ENCODE results near the gene SAP30. TPM values are rescaled to one million over a fixed set of nuclear protein-coding genes. Genes with fewer than 3 reads are reported as not detected.

The SAP30 gene
- total and polyA plus RNA-seq, 2 of the 4 experiments (the other 2 are of a cell fraction): 3.8 to 11.7 TPM

DNA sequence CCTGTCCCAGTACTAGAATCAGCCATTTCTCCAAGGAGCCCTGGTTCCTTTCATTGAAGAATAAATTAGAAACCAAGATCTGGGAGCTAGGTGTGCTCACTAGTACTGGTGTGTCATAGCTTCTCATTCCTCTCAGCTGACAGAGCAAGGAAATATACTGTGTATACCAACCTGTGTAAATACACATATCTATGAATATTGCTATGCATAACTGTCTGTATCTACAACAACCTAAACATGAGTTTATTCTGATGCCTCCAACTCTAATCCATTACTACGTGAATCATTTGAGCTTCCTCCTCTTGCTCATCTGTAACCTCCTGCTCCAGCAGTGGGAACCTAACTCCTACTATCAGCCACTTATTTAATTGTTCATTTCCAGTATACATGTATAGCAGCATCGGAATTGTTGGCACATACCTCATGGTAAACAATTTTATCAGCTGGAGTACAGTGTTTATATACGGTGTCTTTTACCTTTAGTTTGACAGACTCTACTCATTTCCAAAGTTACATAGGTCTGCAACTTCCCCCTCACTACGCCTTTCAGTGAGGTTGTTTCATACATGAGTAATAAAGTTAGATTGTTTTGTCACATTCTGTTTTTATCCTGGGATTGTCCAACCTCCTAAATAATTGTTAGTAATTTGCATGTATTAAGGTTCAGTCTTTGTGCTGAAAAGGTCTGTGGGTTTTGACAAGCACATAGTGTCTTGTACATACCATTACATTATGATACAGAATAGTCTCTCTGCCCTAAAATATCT is 35.3 kb downstream of the SAP30 start:
- H3K27me3 ChIP-seq (ENCODE audit: control insufficient read depth, insufficient read depth, low read length): no peaks in the 10 kb centered on the region
- no peak overlapping the region for H3K27ac ChIP-seq (ENCODE audit: insufficient read depth, low read length)
- dilution Hi-C loops (cut with HindIII; ENCODE audit: low sequenced_read_pairs, unreplicated experiment): no loop called here
- no peak overlapping the region for H2BK5ac ChIP-seq (ENCODE audit: low read depth, low read length, poor library complexity, severe bottlenecking)
- intact Hi-C loops (cut with micrococcal nuclease): no loop called here
- H3K9ac ChIP-seq (ENCODE audit: low read depth, low read length): no peak overlapping the region
- H4K91ac ChIP-seq (ENCODE audit: insufficient read depth, low read depth, low read length): no peak overlapping the region
- H2AK5ac ChIP-seq (ENCODE audit: low read depth, low read length): no peak overlapping the region
- H3K23ac ChIP-seq (ENCODE audit: low read depth, low read length): no peak overlapping the region
- ATAC-seq (ENCODE audit: low read depth) (no peak), DNase-seq (no peak)
- POLR2A ChIA-PET (ENCODE audit: unreplicated experiment): no interaction called here
- CTCF ChIA-PET: interaction anchor here (0.5 kb wide), 1 partner anchor 29 kb away, joined by 4 read pairs; no protein-coding TSS in a partner anchor
- BruUV-seq (replicated peaks): no TSS peak
- no peaks in the 10 kb centered on the region for H3K4me1 ChIP-seq (ENCODE audit: control insufficient read depth, insufficient read depth, low read length)
- H2AK9ac ChIP-seq (replicated peaks; ENCODE audit: low read depth, low read length, poor library complexity): no peak overlapping the region
- H3K14ac ChIP-seq (replicated peaks; ENCODE audit: low read depth, low read length): no peak overlapping the region
- no peak overlapping the region for H3K4me3 ChIP-seq (ENCODE audit: insufficient read depth, low read depth, low read length)
- H4K8ac ChIP-seq (ENCODE audit: low read depth in 2 of 2, low read length in 2 of 2): no peak overlapping the region
- H2BK120ac ChIP-seq (ENCODE audit: low read depth, low read length): no peak overlapping the region
- no peak overlapping the region for H2BK15ac ChIP-seq (ENCODE audit: low read depth, low read length)
- H3K9me3 ChIP-seq (ENCODE audit: control insufficient read depth, insufficient read depth, low read length): no peaks in the 10 kb centered on the region
- H3K79me1 ChIP-seq (ENCODE audit: low read depth in 1 of 2, low read length in 2 of 2): no peaks in the 10 kb centered on the region
- H3K4me2 ChIP-seq (ENCODE audit: low read depth, low read length): no peak overlapping the region
- no peaks in the 10 kb centered on the region for H4K20me1 ChIP-seq (ENCODE audit: insufficient read depth, low read length)
- H3K56ac ChIP-seq (ENCODE audit: extremely low read depth, insufficient read depth, low read length): no peak overlapping the region
- no peak overlapping the region for H2AFZ ChIP-seq (replicated peaks; ENCODE audit: low read length, poor library complexity)
- no peak for TF ChIP-seq MAFK (IDR thresholded peaks at IDR 0.05; ENCODE audit: low read depth, low read length)
- TF ChIP-seq SMC3 (IDR thresholded peaks at IDR 0.05; ENCODE audit: low read depth, low read length): no peak
- TF ChIP-seq RFX5 (IDR thresholded peaks at IDR 0.05; ENCODE audit: low read depth, low read length): no peak
- TF ChIP-seq NFE2L2 (IDR thresholded peaks at IDR 0.05; ENCODE audit: low read depth, low read length): no peak
- TF ChIP-seq CTCF (conservative IDR thresholded peaks at IDR 0.05; ENCODE audit: low read depth, low read length): no peak
- no peak for TF ChIP-seq RCOR1 (IDR thresholded peaks at IDR 0.05; ENCODE audit: insufficient replicate concordance, low read length)
- TF ChIP-seq, protein P1, sequence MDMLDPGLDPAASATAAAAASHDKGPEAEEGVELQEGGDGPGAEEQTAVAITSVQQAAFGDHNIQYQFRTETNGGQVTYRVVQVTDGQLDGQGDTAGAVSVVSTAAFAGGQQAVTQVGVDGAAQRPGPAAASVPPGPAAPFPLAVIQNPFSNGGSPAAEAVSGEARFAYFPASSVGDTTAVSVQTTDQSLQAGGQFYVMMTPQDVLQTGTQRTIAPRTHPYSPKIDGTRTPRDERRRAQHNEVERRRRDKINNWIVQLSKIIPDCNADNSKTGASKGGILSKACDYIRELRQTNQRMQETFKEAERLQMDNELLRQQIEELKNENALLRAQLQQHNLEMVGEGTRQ (IDR thresholded peaks at IDR 0.05; ENCODE audit: low read depth, low read length): no peak
- no peak for TF ChIP-seq MAZ (IDR thresholded peaks at IDR 0.05; ENCODE audit: borderline replicate concordance, low read depth, low read length)
- TF ChIP-seq CHD1 (IDR thresholded peaks at IDR 0.05; ENCODE audit: low read depth, low read length): no peak
- no peak for TF ChIP-seq CEBPB (IDR thresholded peaks at IDR 0.05; ENCODE audit: low read depth, low read length)
- TF ChIP-seq, protein P2, sequence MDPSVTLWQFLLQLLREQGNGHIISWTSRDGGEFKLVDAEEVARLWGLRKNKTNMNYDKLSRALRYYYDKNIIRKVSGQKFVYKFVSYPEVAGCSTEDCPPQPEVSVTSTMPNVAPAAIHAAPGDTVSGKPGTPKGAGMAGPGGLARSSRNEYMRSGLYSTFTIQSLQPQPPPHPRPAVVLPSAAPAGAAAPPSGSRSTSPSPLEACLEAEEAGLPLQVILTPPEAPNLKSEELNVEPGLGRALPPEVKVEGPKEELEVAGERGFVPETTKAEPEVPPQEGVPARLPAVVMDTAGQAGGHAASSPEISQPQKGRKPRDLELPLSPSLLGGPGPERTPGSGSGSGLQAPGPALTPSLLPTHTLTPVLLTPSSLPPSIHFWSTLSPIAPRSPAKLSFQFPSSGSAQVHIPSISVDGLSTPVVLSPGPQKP (IDR thresholded peaks at IDR 0.05; ENCODE audit: borderline replicate concordance, low read depth, low read length): no peak
- no peak for TF ChIP-seq BHLHE40 (IDR thresholded peaks at IDR 0.05; ENCODE audit: low read depth, low read length)
- no peak for TF ChIP-seq RAD21 (IDR thresholded peaks at IDR 0.05; ENCODE audit: low read length)
- TF ChIP-seq MXI1 (IDR thresholded peaks at IDR 0.05; ENCODE audit: borderline replicate concordance, low read depth, low read length): no peak
- TF ChIP-seq POLR2A (IDR thresholded peaks at IDR 0.05; ENCODE audit: low read depth, low read length): no peak
- no peak for TF ChIP-seq FOS (IDR thresholded peaks at IDR 0.05; ENCODE audit: low read depth, low read length)
- no peak overlapping the region for H3K18ac ChIP-seq (ENCODE audit: low read depth, low read length)
- in situ Hi-C loops (cut with MboI; ENCODE audit: low sequenced_read_pairs): no loop called here
- H3K36me3 ChIP-seq (ENCODE audit: control insufficient read depth, insufficient read depth, low read length): no peaks in the 10 kb centered on the region
- H3K9me1 ChIP-seq (ENCODE audit: insufficient read depth, low read length): no peaks in the 10 kb centered on the region; the same call in 1 of the 2 replicates
- H3K4ac ChIP-seq (ENCODE audit: low read depth, low read length): no peak overlapping the region
- WGBS, 2 experiments (ENCODE audit: extremely low coverage in 2 of 2, insufficient read length in 1 of 2): 100% methylated on average over 1 of the region's 4 CpGs; no CpG with 5 or more reads in 1 of the 2 experiments
- H2BK20ac ChIP-seq (ENCODE audit: low read depth, low read length): no peak overlapping the region
- no peak overlapping the region for H4K5ac ChIP-seq (ENCODE audit: low read depth, low read length)
